AG09319 (cell line): ENCODE data around the gene KCTD2.

ENCODE experiments used
- DNase-seq: peaks from one replicate; pipeline ENCODE4 v3.0.0-alpha.2; 2010; ENCODE audit warnings: low read depth; ENCODE audit errors: extremely low read depth
- TF ChIP-seq, protein P1 (sequence below): IDR thresholded peaks from 2 replicates; pipeline ENCODE4 v1.5.1; 2011; ENCODE audit warnings: low read depth, mild to moderate bottlenecking, inconsistent platforms, low read length, moderate library complexity

KCTD2 gene

DNA sequence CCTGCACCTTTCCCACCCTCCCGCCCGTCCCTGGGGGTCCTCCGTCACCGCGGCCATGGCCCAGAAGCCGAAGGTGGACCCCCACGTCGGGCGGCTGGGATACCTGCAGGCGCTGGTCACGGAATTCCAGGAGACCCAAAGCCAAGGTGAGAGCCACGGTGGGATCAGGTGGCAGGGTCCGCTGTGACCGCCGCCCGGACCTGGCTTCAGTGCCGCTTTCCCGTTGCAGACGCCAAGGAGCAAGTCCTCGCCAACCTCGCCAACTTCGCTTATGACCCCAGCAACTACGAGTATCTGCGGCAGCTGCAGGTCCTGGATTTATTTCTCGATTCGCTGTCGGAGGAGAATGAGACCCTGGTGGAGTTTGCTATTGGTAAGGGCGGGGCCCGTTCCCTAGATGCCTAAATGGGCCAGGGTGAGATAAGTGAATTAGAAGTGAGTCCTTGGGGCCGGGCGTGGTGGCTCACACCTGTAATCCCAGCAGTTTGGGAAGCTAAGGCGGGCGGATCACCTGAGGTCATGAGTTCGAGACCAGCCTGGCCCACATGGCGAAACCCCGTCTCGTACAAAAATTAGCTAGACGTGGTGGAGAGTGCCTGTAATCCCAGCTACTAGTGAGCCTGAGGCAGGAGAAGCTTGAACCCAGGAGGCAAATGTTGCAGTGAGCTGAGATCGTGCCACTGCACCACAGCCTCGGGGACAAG is 63.4 kb downstream of the KCTD2 start:
- TF ChIP-seq, protein P1, sequence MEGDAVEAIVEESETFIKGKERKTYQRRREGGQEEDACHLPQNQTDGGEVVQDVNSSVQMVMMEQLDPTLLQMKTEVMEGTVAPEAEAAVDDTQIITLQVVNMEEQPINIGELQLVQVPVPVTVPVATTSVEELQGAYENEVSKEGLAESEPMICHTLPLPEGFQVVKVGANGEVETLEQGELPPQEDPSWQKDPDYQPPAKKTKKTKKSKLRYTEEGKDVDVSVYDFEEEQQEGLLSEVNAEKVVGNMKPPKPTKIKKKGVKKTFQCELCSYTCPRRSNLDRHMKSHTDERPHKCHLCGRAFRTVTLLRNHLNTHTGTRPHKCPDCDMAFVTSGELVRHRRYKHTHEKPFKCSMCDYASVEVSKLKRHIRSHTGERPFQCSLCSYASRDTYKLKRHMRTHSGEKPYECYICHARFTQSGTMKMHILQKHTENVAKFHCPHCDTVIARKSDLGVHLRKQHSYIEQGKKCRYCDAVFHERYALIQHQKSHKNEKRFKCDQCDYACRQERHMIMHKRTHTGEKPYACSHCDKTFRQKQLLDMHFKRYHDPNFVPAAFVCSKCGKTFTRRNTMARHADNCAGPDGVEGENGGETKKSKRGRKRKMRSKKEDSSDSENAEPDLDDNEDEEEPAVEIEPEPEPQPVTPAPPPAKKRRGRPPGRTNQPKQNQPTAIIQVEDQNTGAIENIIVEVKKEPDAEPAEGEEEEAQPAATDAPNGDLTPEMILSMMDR = no peak
- DNase-seq = no peak

DNA sequence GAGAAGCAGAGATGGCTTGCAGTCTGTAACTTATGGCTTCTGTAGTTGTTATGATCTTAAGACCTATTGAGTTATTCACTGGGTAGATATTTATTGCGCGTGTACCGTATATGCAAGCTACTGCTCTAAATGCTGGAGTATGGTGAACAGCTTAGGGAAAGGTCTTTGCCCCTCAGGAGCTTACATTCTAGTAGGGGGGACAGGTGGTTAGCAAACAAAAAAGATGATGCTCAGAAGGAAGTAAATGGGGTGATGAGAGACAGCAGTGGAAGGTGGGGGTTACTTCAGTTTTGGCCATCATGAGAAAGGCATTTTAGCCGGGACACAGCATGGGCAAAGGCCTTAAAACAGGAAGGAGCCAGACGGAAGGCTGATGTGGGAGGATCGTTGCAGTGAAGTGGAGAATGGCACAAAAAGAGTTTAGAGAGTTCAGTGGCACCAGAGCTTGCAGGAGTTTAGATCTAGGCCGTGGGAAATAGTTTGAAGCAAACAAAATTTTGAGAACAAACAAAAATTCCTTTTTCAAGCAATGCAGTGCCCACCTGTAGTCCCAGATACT is 64.8 kb downstream of the KCTD2 start:
- DNase-seq = no peak
- TF ChIP-seq, protein P1 = no peak

DNA sequence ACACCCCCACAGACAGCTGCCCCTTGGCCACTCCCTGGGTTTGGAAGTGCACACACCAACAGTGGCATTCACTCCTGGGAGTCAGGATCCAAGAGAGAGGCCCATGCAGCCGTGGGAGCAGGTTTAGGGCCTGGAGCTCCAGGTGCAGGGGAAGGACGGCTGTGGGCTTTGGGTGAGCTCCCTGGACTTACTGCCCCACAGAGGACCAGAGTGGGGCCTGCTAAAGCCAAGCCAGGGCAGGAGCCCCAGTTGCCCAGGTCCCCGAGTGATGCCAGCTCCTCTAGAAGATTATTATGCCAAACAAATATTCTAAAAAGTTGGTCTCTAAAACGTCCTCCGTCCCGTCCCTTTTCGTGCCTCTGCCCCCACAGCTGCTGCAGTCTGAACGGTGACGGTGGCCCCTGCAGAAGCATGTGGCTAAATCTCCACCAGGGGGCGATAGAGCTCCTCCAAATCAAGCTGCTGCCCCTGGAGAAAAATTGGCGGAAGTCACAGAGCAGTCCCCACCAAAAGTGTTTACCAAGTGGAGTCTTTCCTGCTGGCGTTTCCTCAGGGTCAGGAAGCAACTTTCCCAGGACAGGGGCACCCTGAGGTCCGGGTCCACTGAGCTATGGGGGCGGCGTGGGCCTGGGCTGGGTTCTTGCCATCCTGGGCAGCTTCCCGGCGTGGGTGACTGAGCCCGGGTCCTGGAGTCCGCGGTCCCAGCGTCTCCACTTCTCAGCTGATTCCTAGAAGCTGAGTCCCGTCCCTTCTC is 67.0 kb downstream of the KCTD2 start:
- TF ChIP-seq, protein P1 = peak; percentile 93
- peak; percentile 76 for DNase-seq

DNA sequence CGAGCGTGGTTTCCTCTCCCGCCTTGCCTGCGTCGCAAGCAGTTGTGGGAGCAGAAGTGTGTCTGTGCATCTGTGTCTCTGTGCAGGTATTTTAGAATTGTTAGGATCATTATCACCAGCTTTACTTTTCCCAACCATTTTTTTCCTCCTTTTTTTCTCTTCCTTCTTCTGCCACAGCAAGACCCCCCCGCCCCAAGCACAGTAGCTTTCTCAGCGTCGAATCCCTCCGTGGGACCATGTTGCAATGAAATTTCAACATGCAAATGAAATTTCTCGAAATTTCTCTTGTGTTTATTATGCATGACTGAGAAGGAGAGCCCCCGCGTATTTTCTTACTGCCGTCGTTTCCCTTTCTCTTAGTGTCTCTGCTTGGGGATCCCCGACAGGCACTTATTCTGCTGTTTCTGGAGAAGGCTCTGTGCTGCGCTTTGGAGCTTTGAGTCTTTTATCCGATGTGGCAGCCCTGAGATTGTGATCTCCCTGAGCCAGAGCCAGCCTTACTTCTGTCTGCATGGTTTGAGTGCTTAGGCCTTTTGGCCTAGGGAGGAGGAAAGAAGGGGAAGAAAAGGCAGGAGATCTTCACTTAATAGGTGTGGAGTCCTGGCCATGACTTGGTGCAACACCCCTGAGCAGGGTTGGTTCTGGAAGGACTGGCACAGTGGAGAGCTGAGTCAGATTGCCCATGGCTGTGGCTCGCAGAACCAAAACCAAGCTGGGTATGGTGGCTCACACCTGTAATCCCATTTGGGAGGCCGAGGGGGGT is 67.7 kb downstream of the KCTD2 start:
- DNase-seq = no peak
- TF ChIP-seq, protein P1 = no peak
